GM12873 (cell line): ENCODE measurements around the gene CPNE9.

Experiments used
- TF ChIP-seq, protein P1 (sequence below): IDR thresholded peaks from 2 replicates; pipeline ENCODE4 v1.5.1; 2012; ENCODE audit warnings: low read depth, mild to moderate bottlenecking, moderate library complexity, low read length, control low read depth; ENCODE audit not compliant: insufficient read depth; ENCODE audit errors: missing control alignments

Gene CPNE9

DNA sequence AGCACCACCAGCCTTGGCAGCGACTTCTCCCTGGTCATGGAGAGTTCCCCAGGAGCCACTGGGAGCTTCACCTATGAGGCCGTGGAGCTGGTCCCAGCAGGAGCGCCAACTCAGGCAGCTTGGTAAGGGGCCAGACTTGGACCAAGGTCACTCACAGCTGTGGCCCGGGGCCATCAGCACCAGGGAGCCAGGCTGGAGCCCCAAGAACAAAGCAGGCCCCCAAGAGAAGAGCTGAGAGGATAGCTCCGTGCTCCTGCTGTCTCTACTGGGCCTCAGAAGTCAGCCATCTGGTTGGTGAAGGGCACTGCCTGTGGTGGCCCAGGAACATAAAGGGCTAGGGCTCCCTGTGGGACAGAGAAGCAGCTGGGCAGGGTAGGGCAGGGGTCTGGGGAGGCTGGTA, 14.7 kb upstream of the CPNE9 start:
- TF ChIP-seq, protein P1, sequence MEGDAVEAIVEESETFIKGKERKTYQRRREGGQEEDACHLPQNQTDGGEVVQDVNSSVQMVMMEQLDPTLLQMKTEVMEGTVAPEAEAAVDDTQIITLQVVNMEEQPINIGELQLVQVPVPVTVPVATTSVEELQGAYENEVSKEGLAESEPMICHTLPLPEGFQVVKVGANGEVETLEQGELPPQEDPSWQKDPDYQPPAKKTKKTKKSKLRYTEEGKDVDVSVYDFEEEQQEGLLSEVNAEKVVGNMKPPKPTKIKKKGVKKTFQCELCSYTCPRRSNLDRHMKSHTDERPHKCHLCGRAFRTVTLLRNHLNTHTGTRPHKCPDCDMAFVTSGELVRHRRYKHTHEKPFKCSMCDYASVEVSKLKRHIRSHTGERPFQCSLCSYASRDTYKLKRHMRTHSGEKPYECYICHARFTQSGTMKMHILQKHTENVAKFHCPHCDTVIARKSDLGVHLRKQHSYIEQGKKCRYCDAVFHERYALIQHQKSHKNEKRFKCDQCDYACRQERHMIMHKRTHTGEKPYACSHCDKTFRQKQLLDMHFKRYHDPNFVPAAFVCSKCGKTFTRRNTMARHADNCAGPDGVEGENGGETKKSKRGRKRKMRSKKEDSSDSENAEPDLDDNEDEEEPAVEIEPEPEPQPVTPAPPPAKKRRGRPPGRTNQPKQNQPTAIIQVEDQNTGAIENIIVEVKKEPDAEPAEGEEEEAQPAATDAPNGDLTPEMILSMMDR, result no peak

DNA sequence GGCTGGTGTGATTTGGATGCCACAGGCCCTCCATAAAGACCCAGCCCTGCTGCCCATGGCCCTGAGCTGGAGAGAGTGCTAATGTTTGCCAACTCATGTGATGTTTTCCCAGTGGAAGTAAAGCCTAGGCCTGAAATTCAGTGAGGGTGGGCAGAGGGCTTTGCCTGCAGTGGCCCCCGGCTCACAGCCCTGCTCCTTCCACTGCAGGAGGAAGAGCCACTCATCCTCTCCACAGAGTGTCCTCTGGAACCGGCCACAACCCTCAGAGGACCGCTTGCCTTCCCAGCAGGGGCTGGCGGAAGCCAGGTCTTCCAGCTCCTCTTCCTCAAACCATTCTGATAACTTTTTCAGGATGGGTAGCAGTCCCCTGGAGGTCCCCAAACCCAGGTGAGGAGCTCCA, 13.9 kb upstream of the CPNE9 start:
- TF ChIP-seq, protein P1, result no peak

DNA sequence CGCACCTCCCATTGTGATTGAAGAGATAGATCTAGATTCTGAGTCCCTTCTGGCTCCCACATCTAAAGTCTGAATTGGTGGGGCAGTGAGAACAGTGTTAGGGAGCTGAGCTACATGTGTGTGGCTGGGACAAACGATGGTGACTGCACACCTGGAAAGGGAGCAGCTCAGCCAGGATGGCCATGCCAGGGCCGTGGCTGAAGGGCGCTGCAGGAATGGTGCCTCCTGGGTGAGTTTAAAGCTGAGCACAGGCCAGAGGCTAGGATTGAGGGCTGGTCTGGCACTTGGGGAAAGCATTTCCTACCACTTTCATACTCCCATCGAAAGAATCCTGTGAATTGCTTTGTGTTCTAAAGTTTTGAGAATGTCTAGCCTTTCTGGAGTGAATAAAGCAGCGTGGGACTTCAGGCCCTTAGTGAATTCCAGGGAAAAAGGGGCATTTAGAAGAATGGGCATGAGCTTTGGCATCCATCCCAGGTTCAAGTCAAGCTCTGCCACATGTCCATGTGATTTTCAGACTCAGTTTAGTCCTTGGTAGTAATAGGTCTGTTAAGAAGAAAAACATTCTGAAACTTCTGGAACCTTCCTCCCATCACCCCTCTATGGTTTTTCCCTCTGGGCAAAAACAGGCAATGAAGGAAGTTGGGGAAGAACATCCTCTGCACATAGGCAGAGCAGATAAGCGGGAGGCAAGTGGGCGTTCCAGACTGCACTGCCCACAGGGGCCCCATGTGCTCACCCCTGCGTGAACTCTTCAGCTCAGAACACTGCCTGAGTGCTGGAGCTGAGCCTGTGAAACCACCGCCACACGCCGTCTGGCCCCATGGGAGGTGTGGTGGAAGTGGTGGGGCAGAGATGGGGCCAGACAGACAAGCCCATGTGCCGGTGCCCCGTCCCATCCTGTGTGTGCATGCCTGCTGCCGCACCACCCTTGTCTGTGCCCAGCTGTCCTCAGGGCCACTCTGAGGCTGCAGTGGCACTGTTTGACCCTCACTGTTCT, 12.9 kb upstream of the CPNE9 start:
- TF ChIP-seq, protein P1, result no peak

DNA sequence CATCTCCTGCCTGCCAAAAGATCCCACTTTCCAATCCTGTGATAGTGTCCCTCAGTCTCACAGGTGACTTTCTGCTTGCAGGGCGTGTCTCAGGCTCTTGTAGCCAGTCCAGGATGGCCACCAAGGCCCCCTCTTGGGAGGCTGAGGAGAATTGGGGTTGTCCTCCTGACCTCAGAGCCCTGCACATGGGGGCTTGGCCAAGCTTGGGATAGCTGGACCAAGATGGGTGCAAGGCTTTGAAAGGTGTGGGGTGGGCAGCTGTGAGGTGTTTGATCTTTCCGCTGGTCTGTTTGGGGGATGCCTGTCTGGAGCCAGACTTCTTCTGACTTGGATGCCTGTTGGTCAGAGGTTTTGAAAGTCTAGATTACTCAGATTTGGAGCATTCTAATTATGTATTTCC, 12.0 kb upstream of the CPNE9 start:
- TF ChIP-seq, protein P1, result no peak

DNA sequence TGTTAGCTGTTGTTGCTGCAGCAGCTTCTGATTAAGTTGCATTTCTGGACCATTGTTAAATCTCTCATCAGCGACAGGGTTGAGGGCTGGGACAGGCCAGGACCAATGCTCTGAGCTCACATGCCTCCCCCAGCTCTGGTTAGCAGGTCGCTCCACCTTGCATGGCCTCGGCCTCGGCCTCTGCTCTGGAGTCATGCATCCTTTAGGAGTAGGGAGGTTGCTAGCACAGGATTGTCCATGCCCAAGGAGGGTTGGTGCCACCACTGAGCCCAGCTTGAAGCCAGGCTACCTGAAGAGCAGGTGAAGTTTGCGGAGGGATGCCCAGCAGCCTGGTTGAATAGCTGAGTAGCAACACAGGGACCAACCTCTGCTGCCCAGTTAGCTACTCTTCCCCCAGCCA, 11.2 kb upstream of the CPNE9 start:
- TF ChIP-seq, protein P1, result no peak

DNA sequence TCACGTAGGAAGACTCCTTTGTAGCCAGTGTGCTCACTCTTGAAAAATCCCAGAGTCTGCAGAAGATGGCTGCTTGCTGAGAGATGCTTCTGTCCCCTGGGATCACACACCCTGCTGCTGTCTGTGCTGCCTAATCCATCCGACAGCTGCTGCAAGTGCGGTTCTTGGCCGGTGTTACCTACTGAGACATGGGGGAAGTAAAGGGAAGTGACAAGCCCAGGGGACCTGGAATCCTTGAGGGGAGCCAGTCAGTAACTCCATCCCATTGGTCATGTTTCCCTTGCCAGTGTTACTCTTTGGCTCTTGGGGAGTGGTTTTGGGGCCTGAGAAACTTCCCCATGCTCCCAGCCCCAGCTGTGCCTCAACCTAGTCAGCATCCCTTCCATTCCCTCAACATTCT, 8.3 kb upstream of the CPNE9 start:
- TF ChIP-seq, protein P1, result no peak

DNA sequence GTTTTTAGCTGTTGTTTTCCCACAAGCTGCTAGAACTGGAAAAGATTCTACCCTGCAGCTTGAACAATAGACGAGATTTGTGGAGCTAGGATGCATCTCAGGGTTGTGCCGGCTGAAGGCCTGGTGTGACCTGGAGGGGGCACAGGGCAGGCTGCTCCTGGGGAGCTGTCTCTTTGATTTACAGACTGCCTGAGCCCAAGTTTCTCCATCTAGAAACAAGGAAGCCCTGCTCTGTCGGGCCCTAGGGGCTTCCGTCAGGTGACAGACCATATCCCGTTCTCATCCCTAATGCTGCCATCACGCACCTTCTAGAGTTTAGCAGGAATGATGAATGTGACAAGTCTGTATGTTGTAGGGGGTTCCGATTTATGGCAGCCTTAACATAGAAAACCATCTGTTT, 7.9 kb upstream of the CPNE9 start:
- TF ChIP-seq, protein P1, result no peak
